Erythroblast (primary cell): ENCODE data around the gene DOCK8.

Source experiments
- GATA1 ChIP-seq: IDR thresholded peaks from 2 replicates; pipeline ENCODE4 v1.6.1; 2011; ENCODE audit warnings: low read depth, mild to moderate bottlenecking, control low read depth, low read length, moderate library complexity
- POLR2A ChIP-seq: IDR thresholded peaks from 2 replicates; pipeline ENCODE4 v1.6.1; 2011; ENCODE audit warnings: mild to moderate bottlenecking, low read length

DNA sequence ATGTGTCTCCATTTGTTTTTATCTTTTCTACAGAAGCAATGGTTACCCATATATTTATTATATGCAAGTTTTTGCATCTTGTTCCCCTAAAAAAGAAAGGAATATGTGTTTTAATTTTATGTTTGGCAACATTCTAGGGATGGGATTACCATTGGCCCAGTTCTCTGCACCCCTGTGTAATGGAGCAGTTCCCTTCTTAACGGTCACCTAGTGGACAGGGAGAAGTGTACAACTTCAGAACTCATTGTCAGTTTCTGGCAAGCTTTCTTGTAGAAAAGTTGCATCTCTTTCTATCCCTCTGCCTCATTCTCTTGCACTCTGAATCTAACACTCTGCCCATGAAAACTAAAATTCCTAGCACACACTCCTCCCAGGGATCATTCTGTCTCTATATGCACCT lies 78.2 kb downstream of the DOCK8 start:
- TF ChIP-seq POLR2A (no peak), GATA1 (no peak)
